HUES6 (cell line): ENCODE measurements around the gene SPATA2L.

Source experiments
- H3K27ac ChIP-seq: 2 replicates; pipeline ENCODE4 v1.7.0; 2013; ENCODE audit warnings: low read depth, mild to moderate bottlenecking, low read length, inconsistent platforms
- H3K27me3 ChIP-seq: 2 replicates; pipeline ENCODE4 v1.6.1; 2013; ENCODE audit warnings: low read length; ENCODE audit not compliant: control insufficient read depth, insufficient read depth
- H3K36me3 ChIP-seq: 2 replicates; pipeline ENCODE4 v1.6.1; 2013; ENCODE audit warnings: low read length; ENCODE audit not compliant: control insufficient read depth, insufficient read depth
- H3K4me1 ChIP-seq: 2 replicates; pipeline ENCODE4 v1.6.1; 2013; ENCODE audit warnings: low read length; ENCODE audit not compliant: control insufficient read depth, insufficient read depth
- H3K4me3 ChIP-seq: 2 replicates; pipeline ENCODE4 v1.5.1; 2013; ENCODE audit warnings: low read depth, low read length
- H3K9ac ChIP-seq: one replicate; pipeline ENCODE4 v1.6.1; 2013; ENCODE audit warnings: mild to moderate bottlenecking, low read length
- H3K9me3 ChIP-seq: 2 replicates; pipeline ENCODE4 v1.6.1; 2013; ENCODE audit warnings: low read depth, low read length; ENCODE audit not compliant: control insufficient read depth, insufficient read depth

Gene SPATA2L

GRCh38 chr16:89738072-89738377 lies 36.5 kb upstream of the SPATA2L start:
- Histone ChIP-seq H3K9me3 (no peaks in the 10 kb centered on the region), H3K36me3 (peaks cover 94% of the 10 kb centered on the region), H3K27ac (no peak overlapping the region)

GRCh38 chr16:89737341-89738071 lies 36.0 kb upstream of the SPATA2L start:
- no peak overlapping the region for H3K27ac ChIP-seq
- no peak overlapping the region for H3K9ac ChIP-seq
- H3K9me3 ChIP-seq, result no peaks in the 10 kb centered on the region
- H3K27me3 ChIP-seq, result no peaks in the 10 kb centered on the region
- H3K36me3 ChIP-seq, result peaks cover 94% of the 10 kb centered on the region
- no peak overlapping the region for H3K4me3 ChIP-seq
- no peaks in the 10 kb centered on the region for H3K4me1 ChIP-seq

More at GRCh38 chr16:89738072-89738377, 36.5 kb upstream of the SPATA2L start:
- H3K4me3 ChIP-seq, result no peak overlapping the region
- H3K4me1 ChIP-seq, result no peaks in the 10 kb centered on the region
- H3K9ac ChIP-seq, result no peak overlapping the region
- no peaks in the 10 kb centered on the region for H3K27me3 ChIP-seq

GRCh38 chr16:89736554-89736953 lies 35.0 kb upstream of the SPATA2L start:
- Histone ChIP-seq H3K4me1 (no peaks in the 10 kb centered on the region), H3K36me3 (peaks cover 94% of the 10 kb centered on the region), H3K27me3 (no peaks in the 10 kb centered on the region), H3K27ac (no peak overlapping the region), H3K4me3 (no peak overlapping the region), H3K9me3 (no peaks in the 10 kb centered on the region), H3K9ac (no peak overlapping the region)

- Histone ChIP-seq H3K9ac (no peak overlapping the region), H3K4me1 (no peaks in the 10 kb centered on the region; the same call in 1 of the 2 replicates), H3K4me3 (no peak overlapping the region), H3K36me3 (peaks cover 80% of the 10 kb centered on the region), H3K27me3 (no peaks in the 10 kb centered on the region), H3K27ac (no peak overlapping the region), H3K9me3 (no peaks in the 10 kb centered on the region)
Observed at GRCh38 chr16:89733792-89734191, 32.3 kb upstream of the SPATA2L start.

- Histone ChIP-seq H3K27me3 (no peaks in the 10 kb centered on the region), H3K9me3 (no peaks in the 10 kb centered on the region), H3K27ac (no peak overlapping the region), H3K4me3 (no peak overlapping the region), H3K9ac (no peak overlapping the region), H3K4me1 (no peaks in the 10 kb centered on the region; the same call in 1 of the 2 replicates), H3K36me3 (peaks cover 78% of the 10 kb centered on the region)
Observed at GRCh38 chr16:89733322-89733721, 31.8 kb upstream of the SPATA2L start.

GRCh38 chr16:89732918-89733242 lies 31.4 kb upstream of the SPATA2L start:
- Histone ChIP-seq H3K9ac (no peak overlapping the region), H3K4me3 (no peak overlapping the region), H3K9me3 (no peaks in the 10 kb centered on the region), H3K27ac (no peak overlapping the region), H3K4me1 (no peaks in the 10 kb centered on the region; the same call in 1 of the 2 replicates), H3K27me3 (no peaks in the 10 kb centered on the region), H3K36me3 (peaks cover 74% of the 10 kb centered on the region)

GRCh38 chr16:89732142-89732917 lies 30.8 kb upstream of the SPATA2L start:
- Histone ChIP-seq H3K9me3 (no peaks in the 10 kb centered on the region), H3K27ac (no peak overlapping the region), H3K4me1 (no peaks in the 10 kb centered on the region; the same call in 1 of the 2 replicates), H3K4me3 (no peak overlapping the region), H3K9ac (no peak overlapping the region), H3K27me3 (no peaks in the 10 kb centered on the region), H3K36me3 (peaks cover 74% of the 10 kb centered on the region)

GRCh38 chr16:89730610-89731234 lies 29.2 kb upstream of the SPATA2L start:
- H3K27me3 ChIP-seq, result no peaks in the 10 kb centered on the region
- H3K4me1 ChIP-seq, result no peaks in the 10 kb centered on the region; the same call in 1 of the 2 replicates
- H3K36me3 ChIP-seq, result peaks cover 64% of the 10 kb centered on the region
- no peak overlapping the region for H3K9ac ChIP-seq
- H3K9me3 ChIP-seq, result no peaks in the 10 kb centered on the region
- no peak overlapping the region for H3K27ac ChIP-seq
- no peak overlapping the region for H3K4me3 ChIP-seq

GRCh38 chr16:89729863-89730593 lies 28.5 kb upstream of the SPATA2L start:
- Histone ChIP-seq H3K9me3 (no peaks in the 10 kb centered on the region), H3K27me3 (no peaks in the 10 kb centered on the region), H3K9ac (no peak overlapping the region), H3K27ac (no peak overlapping the region), H3K4me3 (no peak overlapping the region), H3K4me1 (no peaks in the 10 kb centered on the region; the same call in 1 of the 2 replicates), H3K36me3 (peaks cover 59% of the 10 kb centered on the region)

GRCh38 chr16:89729293-89729692 lies 27.8 kb upstream of the SPATA2L start:
- Histone ChIP-seq H3K27me3 (no peaks in the 10 kb centered on the region), H3K9ac (no peak overlapping the region), H3K4me3 (no peak overlapping the region), H3K4me1 (no peaks in the 10 kb centered on the region; the same call in 1 of the 2 replicates), H3K27ac (no peak overlapping the region), H3K36me3 (peaks cover 55% of the 10 kb centered on the region), H3K9me3 (no peaks in the 10 kb centered on the region)
